ENCODE measurements around the gene NF1. TPM values are rescaled to one million over a fixed set of nuclear protein-coding genes. Genes with fewer than 3 reads are reported as not detected.
A peak's percentile ranks its signal among the peaks of the same experiment; 100 is the strongest.
"Not testable (repeated sequence)": the region's sequence is repeated elsewhere in the genome, so short reads cannot be mapped to it uniquely, and the experiment has no call there.

Gene NF1
- 10 to 100 TPM; 22.1 to 28.6 TPM for total RNA-seq

DNA sequence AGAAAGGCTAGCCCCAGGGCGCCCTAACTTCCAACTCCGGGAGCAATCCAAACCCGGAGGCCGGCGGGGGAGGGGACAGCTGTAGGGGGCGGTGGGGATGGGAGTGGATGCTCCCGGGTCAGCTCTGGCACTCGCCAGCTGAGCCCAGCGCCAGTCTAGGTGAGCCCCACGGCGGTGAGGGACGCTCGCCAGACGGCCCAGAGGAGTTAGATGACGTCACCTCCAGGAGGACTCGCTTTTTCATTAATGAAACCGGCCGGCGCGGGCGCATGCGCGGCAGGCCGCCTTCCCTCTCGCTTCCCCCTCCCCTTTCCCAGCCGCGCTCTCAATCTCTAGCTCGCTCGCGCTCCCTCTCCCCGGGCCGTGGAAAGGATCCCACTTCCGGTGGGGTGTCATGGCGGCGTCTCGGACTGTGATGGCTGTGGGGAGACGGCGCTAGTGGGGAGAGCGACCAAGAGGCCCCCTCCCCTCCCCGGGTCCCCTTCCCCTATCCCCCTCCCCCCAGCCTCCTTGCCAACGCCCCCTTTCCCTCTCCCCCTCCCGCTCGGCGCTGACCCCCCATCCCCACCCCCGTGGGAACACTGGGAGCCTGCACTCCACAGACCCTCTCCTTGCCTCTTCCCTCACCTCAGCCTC lies at the start of gene NF1:
TSS of gene NF1 (plus strand) at position 378 of the 636 bp plus-strand sequence. CDS start 333 bp downstream, outside the sequence.
- Mint-ChIP-seq H3K4me1 (peaks cover 15% of the 10 kb centered on the region), H3K36me3 (no peaks in the 10 kb centered on the region), H3K27me3 (no peaks in the 10 kb centered on the region), H3K4me3 (peak within 1 kb of the TSS; percentile 85), H3K9me3 (ENCODE audit: low read depth) (no peaks in the 10 kb centered on the region), H3K27ac (peak within 1 kb of the TSS; percentile 80)
- DNase-seq = peak; percentile 93
- ATAC-seq = peak; percentile 87
- CTCF ChIA-PET = interaction anchor here (0.6 to 1.4 kb wide), 4 partner anchors 17 to 295 kb away, joined by 3 to 4 read pairs (median 3); no protein-coding TSS in a partner anchor

DNA sequence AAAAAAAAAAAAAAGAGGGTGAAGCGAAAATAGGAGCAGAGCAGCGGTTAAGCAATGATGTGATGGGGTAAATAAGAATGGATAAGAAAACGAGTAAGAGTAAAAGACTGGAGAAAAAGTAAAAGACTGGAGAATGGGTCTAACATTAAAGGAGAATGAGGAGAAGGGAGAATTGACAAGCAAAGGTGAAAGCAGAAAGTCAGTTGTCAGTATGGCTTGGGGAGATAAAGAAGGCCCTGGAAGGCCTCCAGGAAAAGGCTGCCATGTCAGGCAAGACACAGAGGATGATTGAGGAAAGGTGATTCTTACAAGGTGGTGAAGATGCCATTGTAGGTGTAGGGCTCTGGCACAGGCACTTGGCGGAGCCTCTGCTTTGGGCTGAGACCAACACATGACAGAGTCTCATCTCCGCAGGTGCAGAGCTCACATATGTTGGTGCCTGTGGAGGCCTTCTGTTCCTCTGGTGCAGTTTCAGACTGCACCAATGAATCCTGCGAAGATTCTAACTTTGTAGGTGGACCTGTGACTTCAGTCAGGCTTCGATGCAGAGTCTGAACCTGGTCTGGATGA lies 47.8 kb upstream of the NF1 start:
- H3K27ac Mint-ChIP-seq; DNase-seq; H3K36me3 Mint-ChIP-seq; ATAC-seq; H3K4me3 Mint-ChIP-seq; H3K4me1 Mint-ChIP-seq; H3K27me3 Mint-ChIP-seq; CTCF ChIA-PET; H3K9me3 Mint-ChIP-seq (ENCODE audit: low read depth): not testable (repeated sequence)

DNA sequence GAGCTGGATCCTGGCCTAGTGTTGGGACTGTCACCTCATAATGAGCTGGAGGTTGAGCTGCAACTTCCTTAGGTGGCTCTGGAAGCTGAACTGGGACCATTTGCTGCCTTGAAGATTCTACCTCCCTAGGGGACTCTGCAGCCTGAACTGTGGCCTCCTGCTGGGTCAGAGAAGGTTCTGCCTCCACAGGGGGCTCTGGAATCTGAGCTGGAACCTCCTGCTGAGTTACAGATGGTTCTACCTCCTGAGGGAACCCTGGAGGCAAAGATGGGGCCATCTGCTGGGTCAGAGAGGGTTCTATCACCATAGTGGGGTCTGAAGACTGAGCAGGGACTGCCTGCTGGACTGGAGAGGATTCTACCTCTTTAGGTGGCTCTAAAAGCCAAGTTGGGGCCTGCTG lies 46.6 kb upstream of the NF1 start:
- CTCF ChIA-PET = interaction anchor here (1.4 kb wide), 1 partner anchor 14 kb away, joined by 6 read pairs; no protein-coding TSS in a partner anchor
- Mint-ChIP-seq H3K4me1 (peaks cover 16% of the 10 kb centered on the region), H3K9me3 (ENCODE audit: low read depth) (no peaks in the 10 kb centered on the region), H3K27me3 (peaks cover 2% of the 10 kb centered on the region), H3K4me3 (no peak overlapping the region), H3K27ac (no peak overlapping the region), H3K36me3 (peaks cover 3% of the 10 kb centered on the region)
- DNase-seq (no peak), ATAC-seq (no peak)

DNA sequence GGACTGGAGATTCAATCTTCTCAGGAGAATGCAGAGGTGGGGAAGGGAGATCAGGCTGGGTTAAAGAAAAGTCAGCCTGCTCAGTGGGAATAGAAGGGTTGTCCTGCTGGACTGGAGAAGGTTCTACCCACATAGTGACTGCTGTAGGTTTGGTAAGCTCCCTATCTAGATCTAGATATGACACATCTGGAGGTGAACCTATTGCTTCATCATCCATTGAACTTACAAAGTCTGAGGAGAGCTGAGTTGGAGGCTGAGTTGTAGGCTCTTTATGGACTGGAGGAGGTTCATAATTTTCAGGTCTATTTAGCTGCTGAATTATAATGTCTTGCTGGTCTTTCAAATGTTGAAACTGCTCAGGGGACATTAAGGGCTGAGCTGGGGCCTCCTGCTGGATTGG lies 46.0 kb upstream of the NF1 start:
- Mint-ChIP-seq H3K27me3 (no peaks in the 10 kb centered on the region), H3K4me3 (no peak overlapping the region), H3K36me3 (peaks cover 3% of the 10 kb centered on the region), H3K27ac (no peak overlapping the region), H3K4me1 (peaks cover 16% of the 10 kb centered on the region), H3K9me3 (ENCODE audit: low read depth) (no peaks in the 10 kb centered on the region)
- CTCF ChIA-PET = interaction anchor here (1.4 kb wide), 1 partner anchor 13 kb away, joined by 6 read pairs; no protein-coding TSS in a partner anchor
- no peak for ATAC-seq
- no peak for DNase-seq

DNA sequence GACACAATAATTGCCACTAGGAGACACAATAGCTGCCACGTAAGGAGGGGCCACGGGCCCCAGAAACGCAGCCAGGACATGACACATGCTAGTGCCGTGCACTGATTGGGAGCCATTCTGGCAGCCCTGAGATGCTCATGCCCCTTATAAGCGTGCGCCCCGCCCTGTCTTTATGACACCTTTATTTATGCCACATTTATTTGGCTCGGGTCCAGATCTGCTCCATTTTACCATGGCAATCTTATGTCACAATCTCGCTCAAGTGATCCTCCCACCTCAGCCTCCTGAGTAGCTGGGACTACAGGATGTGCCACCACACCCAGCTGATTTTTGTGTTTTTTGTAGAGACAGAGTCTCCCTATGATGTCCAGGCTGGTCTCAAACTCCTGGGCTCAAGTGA lies 43.8 kb upstream of the NF1 start:
- ATAC-seq = no peak
- Mint-ChIP-seq H3K9me3 (ENCODE audit: low read depth) (no peaks in the 10 kb centered on the region), H3K4me1 (peaks cover 16% of the 10 kb centered on the region), H3K27me3 (no peaks in the 10 kb centered on the region), H3K36me3 (peaks cover 3% of the 10 kb centered on the region), H3K4me3 (no peak overlapping the region), H3K27ac (no peak overlapping the region)
- CTCF ChIA-PET = no interaction called here
- DNase-seq = no peak

- ATAC-seq = no peak
- peaks cover 3% of the 10 kb centered on the region for H3K36me3 Mint-ChIP-seq
- no peak overlapping the region for H3K27ac Mint-ChIP-seq
- no peak overlapping the region for H3K4me3 Mint-ChIP-seq
- CTCF ChIA-PET = no interaction called here
- H3K9me3 Mint-ChIP-seq (ENCODE audit: low read depth) = no peaks in the 10 kb centered on the region
- peaks cover 16% of the 10 kb centered on the region for H3K4me1 Mint-ChIP-seq
- no peak for DNase-seq
- no peaks in the 10 kb centered on the region for H3K27me3 Mint-ChIP-seq
Observed at GRCh38 chr17:31051506-31051905, 43.3 kb upstream of the NF1 start.

GRCh38 chr17:31052187-31052889 lies 42.4 kb upstream of the NF1 start:
- Mint-ChIP-seq H3K9me3 (ENCODE audit: low read depth) (no peaks in the 10 kb centered on the region), H3K27me3 (no peaks in the 10 kb centered on the region), H3K27ac (peak overlapping the region; percentile 75), H3K4me1 (peaks cover 16% of the 10 kb centered on the region), H3K36me3 (peaks cover 3% of the 10 kb centered on the region), H3K4me3 (peak overlapping the region; percentile 17)
- ATAC-seq = peak; percentile 63
- CTCF ChIA-PET = interaction anchor here (0.9 to 1.0 kb wide), 2 partner anchors 9 to 15 kb away, joined by 3 read pairs; no protein-coding TSS in a partner anchor
- peak; percentile 57 for DNase-seq

DNA sequence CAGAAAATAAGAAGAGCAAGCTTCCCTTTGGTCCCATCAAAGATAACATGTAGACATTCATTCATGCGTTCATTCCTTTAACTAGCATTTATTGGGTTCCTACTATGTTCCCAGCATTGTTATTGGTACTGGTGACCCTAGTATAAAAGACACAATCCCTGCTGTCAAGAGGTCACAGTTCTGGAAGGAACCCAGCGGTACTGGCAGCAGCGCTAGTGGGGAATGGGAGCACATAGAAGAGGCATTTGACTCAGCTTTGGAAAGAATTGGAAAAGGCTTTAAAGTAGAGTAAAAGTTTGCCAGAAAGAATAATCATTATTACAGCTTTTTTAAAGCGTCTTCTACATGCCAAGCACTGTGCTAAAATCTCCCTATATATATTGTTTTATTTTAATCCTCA lies 41.7 kb upstream of the NF1 start:
- no peak for ATAC-seq
- no peaks in the 10 kb centered on the region for H3K27me3 Mint-ChIP-seq
- CTCF ChIA-PET = interaction anchor here (0.9 to 1.0 kb wide), 2 partner anchors 9 to 15 kb away, joined by 3 read pairs; no protein-coding TSS in a partner anchor
- no peaks in the 10 kb centered on the region for H3K9me3 Mint-ChIP-seq (ENCODE audit: low read depth)
- peaks cover 3% of the 10 kb centered on the region for H3K36me3 Mint-ChIP-seq
- peaks cover 16% of the 10 kb centered on the region for H3K4me1 Mint-ChIP-seq
- H3K4me3 Mint-ChIP-seq = no peak overlapping the region
- no peak overlapping the region for H3K27ac Mint-ChIP-seq
- no peak for DNase-seq

DNA sequence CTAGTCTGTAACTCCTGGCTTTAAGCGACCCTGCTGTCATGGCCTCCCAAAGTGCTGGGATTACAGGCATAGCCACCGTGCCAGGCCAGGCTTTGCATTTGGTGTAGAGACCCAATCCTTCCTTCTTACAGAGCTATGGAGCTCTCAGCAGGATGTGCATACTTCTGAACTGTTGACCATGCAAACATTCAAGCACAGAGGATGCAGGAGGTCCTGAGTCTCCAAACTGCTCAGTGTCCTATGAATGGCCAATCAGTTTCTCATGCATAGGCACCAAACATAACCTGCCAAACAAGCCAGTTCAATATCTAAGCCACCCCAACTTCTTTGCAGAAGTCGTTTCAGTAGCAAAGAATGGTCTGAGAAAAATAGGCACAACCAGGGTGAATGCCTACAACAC lies 40.0 kb upstream of the NF1 start:
- DNase-seq = no peak
- no peak overlapping the region for H3K27ac Mint-ChIP-seq
- no peaks in the 10 kb centered on the region for H3K9me3 Mint-ChIP-seq (ENCODE audit: low read depth)
- no peaks in the 10 kb centered on the region for H3K27me3 Mint-ChIP-seq
- ATAC-seq = no peak
- no peak overlapping the region for H3K4me3 Mint-ChIP-seq
- peaks cover 3% of the 10 kb centered on the region for H3K36me3 Mint-ChIP-seq
- CTCF ChIA-PET = no interaction called here
- H3K4me1 Mint-ChIP-seq = peaks cover 16% of the 10 kb centered on the region

DNA sequence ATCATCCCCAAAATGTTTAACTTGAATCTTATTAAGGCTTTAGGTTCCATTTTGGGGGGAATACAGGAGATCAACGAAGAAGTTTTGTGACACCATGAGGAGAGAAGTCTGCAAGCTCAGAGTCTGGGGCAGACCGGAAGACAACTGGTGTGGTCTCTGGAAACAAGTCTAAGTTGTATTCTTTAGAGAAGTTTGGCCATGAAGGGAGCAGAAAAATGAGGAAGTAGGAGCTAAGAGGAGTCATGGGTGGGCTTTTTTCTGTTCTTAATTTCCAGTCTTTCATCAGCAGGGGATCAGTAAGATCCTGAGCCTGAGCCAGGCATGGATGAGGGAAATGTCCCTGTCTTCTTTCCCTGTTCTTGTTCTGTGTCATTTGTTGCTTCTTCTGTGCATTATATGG lies 35.8 kb upstream of the NF1 start:
- CTCF ChIA-PET = no interaction called here
- no peak overlapping the region for H3K27ac Mint-ChIP-seq
- no peaks in the 10 kb centered on the region for H3K9me3 Mint-ChIP-seq (ENCODE audit: low read depth)
- DNase-seq = no peak
- no peak for ATAC-seq
- no peaks in the 10 kb centered on the region for H3K36me3 Mint-ChIP-seq
- H3K27me3 Mint-ChIP-seq = no peaks in the 10 kb centered on the region
- peaks cover 10% of the 10 kb centered on the region for H3K4me1 Mint-ChIP-seq
- no peak overlapping the region for H3K4me3 Mint-ChIP-seq

DNA sequence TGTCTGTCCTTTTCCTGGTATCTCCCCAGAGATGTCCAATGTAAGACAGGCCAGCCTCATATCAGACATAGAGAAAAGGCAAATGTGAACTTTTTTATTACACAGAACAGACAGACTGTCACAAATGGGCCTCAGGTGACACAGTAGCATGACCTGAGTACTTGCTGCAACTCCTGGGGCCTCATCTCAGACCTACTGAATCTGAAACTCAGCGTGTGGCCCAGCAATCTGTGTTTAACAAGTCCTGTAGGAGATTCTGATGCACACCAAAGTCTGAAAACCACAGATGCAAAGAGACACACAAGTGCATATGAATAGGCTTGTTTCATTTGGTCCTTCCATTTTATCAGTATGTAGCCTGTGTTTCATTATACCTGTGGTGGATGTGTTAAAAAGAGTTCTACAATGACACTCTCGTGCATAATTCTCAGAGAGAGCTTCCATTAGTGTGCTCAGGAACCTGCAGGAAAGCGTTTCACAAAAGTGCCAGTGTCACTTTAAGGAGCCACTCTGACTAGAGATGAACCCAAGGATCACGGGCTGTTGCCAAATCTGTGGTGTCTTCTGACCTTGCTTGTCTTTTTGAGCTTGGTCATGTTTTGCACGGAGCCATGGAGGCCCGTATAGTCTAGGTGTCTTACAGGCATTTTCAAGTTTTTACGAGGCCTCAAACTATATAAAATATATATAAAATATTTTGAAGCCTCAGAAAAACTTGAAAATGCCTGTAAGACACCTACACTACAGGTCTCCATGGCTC lies 33.8 kb upstream of the NF1 start:
- CTCF ChIA-PET = interaction anchor here (1.1 to 1.5 kb wide), 2 partner anchors 8 to 12 kb away, joined by 3 to 6 read pairs; no protein-coding TSS in a partner anchor
- no peaks in the 10 kb centered on the region for H3K9me3 Mint-ChIP-seq (ENCODE audit: low read depth)

DNA sequence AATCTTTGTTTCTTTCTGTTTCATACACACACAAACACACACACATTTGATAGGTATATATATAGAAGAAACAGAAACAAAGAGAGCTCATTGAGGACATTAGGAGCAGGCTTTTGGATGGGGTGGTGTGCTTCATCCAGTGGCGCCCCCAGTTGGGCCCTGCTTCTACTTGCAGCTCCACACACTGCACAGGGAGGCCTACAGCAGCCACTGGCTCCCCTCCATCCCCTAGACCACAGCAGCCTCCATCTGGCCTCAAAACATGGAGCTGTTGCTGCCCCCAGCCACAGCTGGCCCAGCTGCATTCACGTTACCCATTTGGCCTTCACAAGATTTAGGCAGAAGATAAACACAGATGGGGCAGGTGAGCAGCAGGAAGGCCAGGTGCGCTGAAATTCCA lies 33.1 kb upstream of the NF1 start:
- H3K4me1 Mint-ChIP-seq = peaks cover 10% of the 10 kb centered on the region
- peaks cover 5% of the 10 kb centered on the region for H3K27me3 Mint-ChIP-seq
- DNase-seq = no peak
- H3K9me3 Mint-ChIP-seq (ENCODE audit: low read depth) = no peaks in the 10 kb centered on the region
- H3K27ac Mint-ChIP-seq = no peak overlapping the region
- H3K4me3 Mint-ChIP-seq = no peak overlapping the region
- no peaks in the 10 kb centered on the region for H3K36me3 Mint-ChIP-seq
- peak; percentile 42 for ATAC-seq
- CTCF ChIA-PET = interaction anchor here (1.1 to 1.5 kb wide), 2 partner anchors 9 to 13 kb away, joined by 3 to 6 read pairs; no protein-coding TSS in a partner anchor

More for the DNA sequence above, 33.8 kb upstream of the NF1 start:
- DNase-seq = peak; percentile 50
- Mint-ChIP-seq H3K4me3 (no peak overlapping the region), H3K27me3 (peaks cover 3% of the 10 kb centered on the region), H3K27ac (no peak overlapping the region), H3K36me3 (no peaks in the 10 kb centered on the region), H3K4me1 (peaks cover 10% of the 10 kb centered on the region)
- peak; percentile 72 for ATAC-seq

- Mint-ChIP-seq H3K27ac (no peak overlapping the region), H3K27me3 (peaks cover 5% of the 10 kb centered on the region), H3K4me1 (peaks cover 10% of the 10 kb centered on the region), H3K9me3 (ENCODE audit: low read depth) (no peaks in the 10 kb centered on the region), H3K36me3 (no peaks in the 10 kb centered on the region), H3K4me3 (no peak overlapping the region)
- DNase-seq (no peak), ATAC-seq (no peak)
- CTCF ChIA-PET = interaction anchor here (1.1 to 1.5 kb wide), 2 partner anchors 10 to 14 kb away, joined by 3 to 6 read pairs; no protein-coding TSS in a partner anchor
Observed at GRCh38 chr17:31062346-31062745, 32.4 kb upstream of the NF1 start.
